Raji (cell line): ENCODE data around the gene RBM17.

Experiments used
- POLR2A ChIP-seq: IDR thresholded peaks from 2 replicates; pipeline ENCODE4 v1.6.1; 2011; ENCODE audit warnings: low read depth, low read length, control low read depth; ENCODE audit not compliant: insufficient read depth

RBM17 gene

DNA sequence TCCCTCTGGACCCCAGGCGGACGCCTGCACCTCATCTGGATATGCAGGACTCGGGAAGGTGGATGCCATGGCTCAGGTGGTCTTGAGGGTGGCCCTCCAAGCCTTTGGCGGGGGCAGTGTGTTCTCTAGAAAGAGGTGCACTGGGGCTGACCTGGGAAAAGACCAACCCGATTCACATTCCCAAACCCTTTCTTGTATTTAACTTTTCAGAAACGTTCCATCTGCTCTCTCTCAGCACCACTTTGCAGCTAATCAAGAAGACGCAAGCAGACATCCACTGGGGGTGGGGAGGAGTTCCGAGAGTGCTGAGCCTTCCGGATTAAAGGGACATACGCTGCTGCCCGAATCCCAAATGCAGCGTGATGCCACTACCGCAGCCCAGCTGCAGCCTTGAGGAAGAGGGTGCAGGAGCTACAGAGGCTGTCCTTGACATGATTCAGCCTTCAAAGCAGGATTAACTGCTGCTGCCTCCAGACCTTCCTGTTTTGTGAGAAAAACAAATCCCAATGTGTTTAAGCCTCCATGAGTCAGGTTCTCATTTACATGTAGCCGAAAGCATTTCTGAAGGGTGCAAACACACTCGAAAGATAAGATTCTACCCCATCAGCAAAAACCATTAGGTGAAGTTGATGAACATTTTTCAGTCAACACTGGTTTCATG lies 39.9 kb downstream of the RBM17 start:
- TF ChIP-seq POLR2A, result no peak

DNA sequence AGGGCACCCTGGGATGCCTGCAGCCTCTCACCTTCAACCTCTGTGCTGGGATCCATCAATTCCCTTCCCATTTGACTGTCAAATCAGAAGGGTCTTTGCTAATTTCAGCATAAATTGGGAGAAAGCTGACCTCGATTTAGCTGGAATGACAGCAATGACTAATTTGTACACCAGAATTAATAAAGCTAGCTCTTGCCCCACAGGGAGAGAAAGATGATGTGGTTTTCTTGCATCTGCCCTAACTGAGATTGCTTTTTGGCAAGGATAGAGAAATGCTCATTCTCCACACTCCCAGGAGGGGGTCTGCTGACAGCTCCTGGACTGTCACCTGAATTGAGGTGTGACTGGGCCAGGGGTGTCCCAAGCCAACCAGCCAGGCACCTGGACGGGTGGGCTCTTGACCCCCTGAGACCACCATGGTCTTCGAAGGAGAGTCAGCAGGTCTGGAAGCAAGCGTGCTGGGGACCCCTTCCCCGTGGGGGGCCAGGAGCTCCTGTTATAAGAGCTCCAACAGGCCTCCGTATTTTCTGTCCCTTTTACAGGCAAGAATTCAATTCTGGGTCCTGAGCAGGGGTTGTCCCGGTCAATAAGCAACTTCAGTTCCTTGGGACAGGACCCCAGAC lies 42.1 kb downstream of the RBM17 start:
- TF ChIP-seq POLR2A, result no peak

DNA sequence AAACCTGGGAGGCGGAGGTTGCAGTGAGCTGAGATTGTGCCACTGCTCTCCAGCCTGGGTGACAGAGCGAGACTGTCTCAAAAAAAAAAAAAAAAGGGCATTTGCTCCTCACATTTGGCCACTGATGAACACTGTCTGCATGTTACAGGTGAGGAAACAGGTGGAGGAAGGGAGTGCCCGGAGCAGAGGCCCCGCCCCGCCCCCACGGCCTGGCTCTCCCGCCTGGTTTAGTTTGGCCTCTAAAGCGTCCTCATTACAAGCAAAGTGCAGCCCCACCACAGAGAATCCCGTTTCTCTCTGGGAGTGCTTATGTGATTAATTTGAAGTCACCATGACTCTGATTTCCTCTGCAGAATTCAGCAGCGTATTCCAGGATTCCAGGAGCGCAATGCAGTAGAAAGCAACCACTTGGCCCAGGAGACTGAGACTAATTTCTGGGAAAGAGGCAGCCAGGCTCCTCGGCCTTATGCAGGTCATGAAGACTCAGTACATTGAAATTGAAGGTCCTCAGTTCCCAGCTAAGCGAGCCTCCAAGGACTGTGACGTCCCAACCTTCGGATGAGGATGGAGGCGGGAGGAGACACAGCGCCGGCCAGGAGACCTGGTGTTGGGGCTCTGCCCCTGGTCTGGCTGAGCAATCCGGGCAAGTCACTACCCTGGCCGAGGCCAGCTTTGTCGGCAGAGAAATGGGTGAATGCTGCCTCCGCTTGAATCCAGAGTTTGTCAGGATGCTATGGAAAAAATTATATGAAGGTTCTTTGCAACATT lies 44.7 kb downstream of the RBM17 start:
- no peak for TF ChIP-seq POLR2A

DNA sequence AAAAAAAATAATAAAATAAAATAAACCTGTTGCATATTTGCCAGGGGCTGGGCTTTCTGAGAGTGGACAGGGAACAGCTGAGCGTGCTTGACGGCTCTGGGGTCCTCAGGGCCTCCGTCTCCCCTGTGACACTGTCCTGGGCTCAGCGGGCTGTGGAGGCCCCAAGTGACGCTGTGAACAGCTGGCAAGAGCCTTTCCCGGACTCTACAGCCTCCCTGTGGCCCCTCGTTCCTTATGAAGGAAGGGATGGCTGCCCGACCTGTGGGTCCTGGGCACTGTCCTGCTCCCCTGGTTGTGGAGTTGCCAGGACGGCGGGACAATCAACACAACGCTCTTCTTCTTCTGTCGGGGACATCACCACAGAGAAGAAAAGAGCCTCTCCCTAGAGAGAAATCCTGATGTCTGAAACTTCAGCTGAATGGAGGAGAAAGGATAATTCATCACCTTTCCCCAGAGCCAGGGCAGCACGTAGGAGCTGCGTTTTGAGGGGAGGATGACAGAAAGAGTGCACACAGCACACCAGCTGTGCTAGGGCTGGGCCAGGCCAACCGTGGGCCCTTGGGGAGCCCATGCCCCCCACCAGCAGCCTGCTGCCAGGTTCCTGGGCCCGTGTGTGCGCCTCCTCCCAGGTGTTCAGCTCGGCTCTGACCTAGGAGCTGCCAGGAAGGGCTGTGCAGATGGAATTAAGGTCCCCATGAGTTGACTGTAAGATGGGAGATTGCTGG lies 45.4 kb downstream of the RBM17 start:
- TF ChIP-seq POLR2A, result no peak

DNA sequence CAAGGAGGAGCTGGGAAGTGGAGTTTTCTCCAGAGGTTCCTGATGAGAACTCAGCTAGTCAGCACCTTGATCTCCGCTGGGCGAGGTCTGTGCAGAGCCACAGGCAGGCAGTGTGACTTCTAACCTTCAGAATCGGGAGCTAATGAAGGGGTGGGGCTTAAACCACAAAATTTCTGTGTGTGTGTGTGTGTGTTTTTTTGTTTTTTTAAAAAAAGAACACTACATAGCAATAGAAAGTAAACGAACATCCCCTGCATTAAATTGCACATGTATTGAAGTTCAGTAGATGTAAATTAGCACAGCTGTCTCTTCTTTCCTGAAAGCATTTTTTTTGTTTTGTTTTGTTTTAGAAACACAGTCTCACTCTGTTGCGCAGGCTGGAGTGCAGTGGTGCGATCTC lies 46.2 kb downstream of the RBM17 start:
- TF ChIP-seq POLR2A, result no peak

DNA sequence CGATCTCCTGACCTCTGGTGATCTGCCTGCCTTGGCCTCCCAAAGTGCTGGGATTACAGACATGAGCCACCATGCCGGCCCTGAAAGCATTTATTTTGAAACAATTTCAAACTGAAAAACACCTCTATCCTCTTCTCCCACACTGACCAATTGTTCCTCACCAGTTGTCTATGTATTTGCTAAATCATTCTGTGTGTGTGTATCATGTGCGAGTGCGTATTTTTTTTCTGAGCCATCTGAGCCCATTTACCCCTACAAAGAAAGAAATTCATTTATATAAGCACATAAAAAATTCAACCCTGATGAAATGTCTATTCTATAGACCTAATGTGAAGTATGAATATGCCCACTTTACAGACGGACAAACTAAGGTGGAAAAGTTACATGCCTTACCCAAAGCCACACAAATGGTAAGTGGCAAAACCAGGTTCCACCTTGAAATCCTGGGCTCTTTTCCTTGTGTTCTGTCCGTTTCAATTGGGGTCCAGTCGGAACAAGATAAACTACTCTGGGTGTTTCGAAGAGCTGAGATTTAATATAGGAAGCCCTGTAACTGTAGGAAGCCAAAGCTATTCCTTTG lies 46.8 kb downstream of the RBM17 start:
- TF ChIP-seq POLR2A, result no peak

DNA sequence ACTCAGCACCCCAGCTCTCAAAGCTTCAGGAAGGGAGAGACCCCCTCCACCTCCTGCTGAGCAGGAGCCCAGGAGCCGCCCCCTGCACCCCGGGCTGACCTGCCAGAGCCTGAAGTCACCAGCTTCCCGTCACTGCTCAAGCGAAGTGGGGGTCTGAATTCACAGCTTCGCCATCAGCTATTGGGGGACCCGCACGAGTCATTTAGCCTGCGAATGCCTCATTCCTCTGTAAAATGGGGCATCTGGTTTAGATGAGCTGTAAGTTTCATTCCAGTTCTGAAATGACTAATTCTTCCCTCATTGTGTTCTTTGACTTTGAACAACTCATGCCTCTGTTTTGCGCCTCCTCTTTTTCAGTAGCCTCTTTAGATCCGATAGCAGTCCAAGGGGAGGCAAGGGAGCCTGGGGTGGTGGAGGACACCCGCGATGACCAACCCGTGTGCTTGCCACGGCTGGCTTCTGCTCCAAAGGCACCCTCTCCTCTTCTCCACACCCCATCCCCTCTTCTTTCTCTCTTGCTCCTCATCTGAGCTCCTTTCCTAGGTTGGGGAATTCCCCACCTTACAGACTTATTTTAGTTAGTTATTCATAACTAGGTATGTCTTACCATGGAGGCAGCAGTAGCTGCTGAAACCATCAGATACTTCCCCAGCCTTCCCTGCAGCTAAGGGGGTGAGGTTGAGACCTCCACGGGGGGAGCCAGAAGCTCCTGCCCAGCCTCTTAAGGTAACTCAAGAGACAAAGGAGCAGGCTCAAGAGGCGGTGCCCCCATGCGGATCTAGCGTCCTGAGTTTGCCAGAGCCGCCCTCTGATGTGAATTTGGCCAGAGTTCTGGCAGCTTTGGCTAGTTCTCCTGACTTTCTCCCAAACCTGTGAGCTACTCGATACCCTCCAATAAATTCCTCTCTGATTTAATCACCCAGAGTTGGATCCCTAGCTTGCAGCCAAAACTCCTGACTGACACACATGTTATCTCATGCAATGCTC lies 47.7 kb downstream of the RBM17 start:
- no peak for TF ChIP-seq POLR2A

DNA sequence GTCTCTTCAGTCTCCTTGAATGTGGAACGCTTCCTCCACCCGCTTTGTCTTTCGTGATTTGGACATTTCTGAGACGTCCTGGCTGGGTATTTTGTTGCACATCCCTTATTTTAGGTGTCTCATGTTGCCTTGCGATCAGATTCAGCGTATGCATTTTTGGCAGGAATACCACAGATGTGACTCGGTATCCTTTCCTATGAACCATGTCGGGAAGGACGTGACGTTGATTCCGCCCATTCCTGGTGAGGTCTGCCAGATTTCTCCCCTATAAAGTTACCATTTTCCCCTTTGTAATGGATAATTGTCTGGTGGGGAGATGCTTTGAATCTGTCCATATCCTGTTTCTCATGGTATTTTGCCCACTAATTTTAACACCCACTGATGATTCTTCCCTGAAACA lies 49.6 kb downstream of the RBM17 start:
- no peak for TF ChIP-seq POLR2A

DNA sequence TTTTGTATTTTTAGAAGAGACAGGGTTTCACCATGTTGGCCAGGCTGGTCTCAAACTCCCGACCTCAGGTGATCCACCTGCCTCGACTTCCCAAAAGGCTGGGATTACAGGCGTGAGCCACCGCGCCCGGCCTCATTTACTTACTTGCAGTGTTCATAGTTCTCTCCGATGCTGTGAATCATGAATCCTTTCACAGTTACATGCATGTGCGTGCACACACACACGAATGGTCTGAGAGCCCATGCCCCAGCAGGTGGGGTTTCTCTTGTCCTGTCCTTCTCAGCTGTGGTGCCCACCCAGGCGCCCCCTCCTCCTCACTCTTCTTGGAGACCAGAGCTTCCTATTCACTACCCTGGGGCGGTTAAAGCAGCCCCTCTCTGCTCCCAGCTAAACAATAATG lies 50.6 kb downstream of the RBM17 start:
- TF ChIP-seq POLR2A, result no peak

DNA sequence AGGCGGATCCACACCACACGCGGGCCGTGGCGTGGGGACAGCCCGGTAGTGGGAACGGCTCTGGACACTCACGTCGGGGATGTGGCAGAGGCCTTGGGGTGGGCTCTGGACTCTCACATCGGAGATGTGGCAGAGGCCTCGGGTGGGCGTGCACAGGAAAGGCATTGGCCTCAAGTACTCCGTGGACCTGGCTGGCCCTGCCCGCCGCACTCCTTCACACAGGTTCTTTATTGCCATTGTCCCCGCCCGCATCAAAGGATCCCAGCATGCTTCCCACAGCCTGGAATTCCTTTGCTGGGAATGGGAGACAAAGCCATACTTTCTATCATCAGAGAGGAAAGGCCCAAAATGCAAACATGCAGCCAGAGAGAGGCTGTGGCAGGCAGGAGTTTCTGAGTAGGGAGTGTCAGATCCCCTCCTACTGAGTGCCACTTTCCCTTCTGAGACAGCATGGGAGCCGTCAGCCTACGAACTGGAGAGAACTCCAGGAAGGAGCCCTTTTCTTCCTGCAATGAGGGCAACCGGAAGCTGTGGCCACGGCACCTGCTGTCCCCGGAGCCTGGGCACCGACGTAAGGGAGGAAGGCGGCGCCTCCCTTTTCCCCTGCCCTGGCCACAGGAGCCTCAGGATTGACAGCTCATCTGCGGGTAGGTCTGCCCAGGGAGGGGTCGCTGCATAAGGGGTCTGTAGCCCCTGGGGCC lies 51.5 kb downstream of the RBM17 start:
- TF ChIP-seq POLR2A, result no peak

DNA sequence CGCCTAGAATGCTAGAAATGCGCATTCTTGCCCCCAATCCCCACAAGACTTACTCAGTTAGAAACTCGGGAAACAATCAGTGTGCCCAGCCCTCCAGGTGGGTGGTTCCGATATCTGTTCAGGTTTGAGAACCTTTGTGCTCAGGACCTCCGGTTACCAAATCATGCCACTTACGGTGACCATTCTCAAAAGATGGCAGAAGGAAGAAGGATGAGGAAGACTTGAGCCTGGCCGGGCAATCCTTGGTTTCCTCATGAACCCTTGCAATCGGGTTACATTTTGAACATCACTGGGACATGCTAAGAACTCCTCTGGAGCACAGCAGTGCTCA lies 52.1 kb downstream of the RBM17 start:
- no peak for TF ChIP-seq POLR2A

DNA sequence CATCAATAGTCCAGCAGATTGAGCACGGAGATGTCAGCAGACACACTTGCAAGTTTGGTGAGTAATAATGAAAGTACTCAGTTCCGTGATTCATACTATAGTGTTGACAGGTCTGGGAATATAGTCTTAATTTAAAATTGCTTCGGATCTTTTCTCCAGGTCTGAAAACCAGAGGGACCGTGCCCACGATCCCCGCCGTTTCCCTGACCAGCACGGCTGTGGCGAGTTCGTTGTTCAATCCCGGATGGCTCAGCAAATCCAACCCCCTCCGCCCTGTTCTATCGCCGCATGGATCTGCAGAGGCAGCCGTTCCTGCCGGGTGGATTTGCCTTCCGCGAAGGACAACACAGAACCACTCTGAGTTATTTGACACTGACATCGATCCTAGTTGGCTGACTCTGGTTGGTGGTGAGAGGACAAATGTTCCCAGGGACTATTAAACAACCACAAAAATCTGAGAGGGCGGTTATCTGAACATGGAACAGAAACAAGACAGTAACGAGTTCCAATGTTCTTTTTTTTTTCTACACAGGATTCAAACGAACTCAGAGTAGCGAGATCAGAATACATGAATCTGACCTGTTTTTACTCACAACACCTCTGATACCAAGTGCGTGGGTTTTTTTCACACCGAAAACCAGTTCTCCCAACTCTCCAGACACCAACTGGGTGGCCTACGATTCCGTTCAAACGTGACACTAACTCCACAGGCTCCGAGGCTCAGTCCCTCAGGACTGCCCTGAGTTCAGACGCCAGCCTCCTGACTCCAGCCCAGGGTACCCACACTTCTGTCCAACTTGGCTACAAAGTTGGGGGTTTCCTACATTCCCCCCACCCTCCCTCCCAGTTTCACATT lies 52.7 kb downstream of the RBM17 start:
- no peak for TF ChIP-seq POLR2A

DNA sequence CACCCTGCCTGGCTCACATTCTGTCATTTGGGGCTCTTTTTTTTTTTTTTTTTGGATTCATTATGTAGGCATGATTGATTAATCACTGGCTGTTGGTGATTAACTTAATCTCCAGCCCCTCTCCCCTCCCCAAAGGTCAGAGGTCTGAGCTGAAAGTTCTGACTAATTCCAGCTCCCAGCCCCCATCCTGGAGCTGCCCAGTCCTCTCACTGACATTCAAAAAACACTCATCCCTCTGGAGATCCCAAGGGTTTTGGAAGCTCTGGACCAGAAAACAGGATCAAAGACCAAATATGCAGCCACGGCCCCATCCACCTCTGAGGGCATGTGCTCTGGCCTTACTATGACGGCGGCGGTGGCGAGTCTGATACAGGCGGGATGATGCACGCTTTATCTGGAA lies 53.8 kb downstream of the RBM17 start:
- no peak for TF ChIP-seq POLR2A
